HL-60 (cell line): Measurements from ENCODE around the gene FGFR2.

ENCODE experiments used
- DNase-seq, 2 experiments: peaks; one replicate each; pipeline ENCODE4 v3.0.0-alpha.2; 2010 to 2020; ENCODE audit warnings: low read depth in 1 of 2, low spot score in 1 of 2
- H3K27ac ChIP-seq: fragments of 250-450 bp; sonication (Bioruptor Pico); replicated peaks from 2 replicates; pipeline ENCODE4 v1.5.1; 2020; ENCODE audit warnings: mild to moderate bottlenecking, moderate library complexity
- H3K27me3 ChIP-seq: fragments of 250-450 bp; sonication (Bioruptor Pico); 2 replicates; pipeline ENCODE4 v1.5.1; 2021; ENCODE audit warnings: mild to moderate bottlenecking, moderate library complexity; ENCODE audit not compliant: insufficient read depth, poor library complexity, severe bottlenecking
- H3K4me3 ChIP-seq: replicated peaks from 2 replicates; pipeline ENCODE4 v1.5.1; 2011; ENCODE audit warnings: mild to moderate bottlenecking, control low read depth, low read length; ENCODE audit not compliant: insufficient read depth
- CTCF ChIP-seq: IDR thresholded peaks from one replicate; pipeline ENCODE4 v1.5.1; 2011; ENCODE audit warnings: low read length, control low read depth, inconsistent platforms; ENCODE audit not compliant: insufficient read depth
- GABPA ChIP-seq: IDR thresholded peaks from 2 replicates; pipeline ENCODE4 v1.6.1; 2012; ENCODE audit warnings: low read depth
- POLR2AphosphoS5 ChIP-seq: IDR thresholded peaks from 2 replicates; pipeline ENCODE4 v1.6.1; 2012; ENCODE audit warnings: low read depth
- REST ChIP-seq: IDR thresholded peaks from 2 replicates; pipeline ENCODE4 v1.6.1; 2012; ENCODE audit warnings: low read depth; ENCODE audit not compliant: insufficient replicate concordance
- SPI1 ChIP-seq: IDR thresholded peaks from 2 replicates; pipeline ENCODE4 v1.6.1; 2012; ENCODE audit warnings: low read depth, mild to moderate bottlenecking, borderline replicate concordance

Gene FGFR2

GRCh38 chr10:121539786-121540185 is 58.5 kb downstream of the FGFR2 start:
- H3K27ac ChIP-seq = no peak overlapping the region

GRCh38 chr10:121536310-121536913 is 61.8 kb downstream of the FGFR2 start:
- no peak for DNase-seq
- no peak overlapping the region for H3K27ac ChIP-seq
- no peak overlapping the region for H3K4me3 ChIP-seq
- H3K27me3 ChIP-seq = peaks cover under 1% of the 10 kb centered on the region
- TF ChIP-seq GABPA = no peak
- TF ChIP-seq SPI1 = no peak
- TF ChIP-seq POLR2AphosphoS5 = no peak
- TF ChIP-seq REST = no peak
- no peak for TF ChIP-seq CTCF

More at GRCh38 chr10:121539786-121540185, 58.5 kb downstream of the FGFR2 start:
- H3K4me3 ChIP-seq = no peak overlapping the region
- H3K27me3 ChIP-seq = peaks cover 3% of the 10 kb centered on the region
- no peak for DNase-seq
- TF ChIP-seq CTCF (no peak), REST (no peak), SPI1 (no peak), GABPA (no peak), POLR2AphosphoS5 (no peak)

- TF ChIP-seq POLR2AphosphoS5 (no peak), REST (no peak), CTCF (no peak), SPI1 (no peak), GABPA (no peak)
- Histone ChIP-seq H3K27me3 (no peaks in the 10 kb centered on the region), H3K27ac (no peak overlapping the region), H3K4me3 (no peak overlapping the region)
- no peak for DNase-seq
Observed at GRCh38 chr10:121535381-121535780, 62.9 kb downstream of the FGFR2 start.
